Keratinocyte (primary cell): ENCODE measurements around the gene TNC. TPM values are rescaled to one million over a fixed set of nuclear protein-coding genes. Genes with fewer than 3 reads are reported as not detected.
A peak's percentile ranks its signal among the peaks of the same experiment; 100 is the strongest.

Experiments used
- DNase-seq: peaks from one replicate; pipeline ENCODE4 v3.0.0-alpha.2; 2011; ENCODE audit warnings: low read depth, missing footprints, low spot score
- FAIRE-seq: peaks from 2 replicates; lab custom pipeline; 2011; peaks lifted over from hg19 to GRCh38; lab: Jason Lieb, UNC
- H2AFZ ChIP-seq: 2 replicates; pipeline ENCODE4 v1.6.0; 2012; ENCODE audit warnings: low read length, control low read depth, inconsistent platforms; ENCODE audit not compliant: control insufficient read depth
- H3K27ac ChIP-seq: 2 replicates; pipeline ENCODE4 v1.5.1; 2011; ENCODE audit warnings: low read length; ENCODE audit not compliant: control insufficient read depth, insufficient read depth
- H3K27me3 ChIP-seq: 3 replicates; pipeline ENCODE4 v1.6.0; 2011; ENCODE audit warnings: low read length; ENCODE audit not compliant: control insufficient read depth, insufficient read depth; ENCODE audit errors: extremely low read depth
- H3K36me3 ChIP-seq, 2 experiments: 2 replicates in 1 of 2; 3 replicates in 1 of 2; pipeline ENCODE4 v1.5.1; 2011; ENCODE audit warnings: low read length in 2 of 2, mild to moderate bottlenecking in 1 of 2; ENCODE audit not compliant: control insufficient read depth in 2 of 2, insufficient read depth in 2 of 2; ENCODE audit errors: extremely low read depth in 1 of 2
- H3K4me1 ChIP-seq: 3 replicates; pipeline ENCODE4 v1.5.1; 2011; ENCODE audit warnings: low read length; ENCODE audit not compliant: control insufficient read depth, insufficient read depth; ENCODE audit errors: extremely low read depth
- H3K4me2 ChIP-seq: 3 replicates; pipeline ENCODE4 v1.6.0; 2011; ENCODE audit warnings: low read depth, low read length; ENCODE audit not compliant: control insufficient read depth, insufficient read depth; ENCODE audit errors: extremely low read depth
- H3K4me3 ChIP-seq, 3 experiments: fragments of 200-600 bp in 1 of 3; sonication (generic) in 1 of 3; 2 replicates in 2 of 3; 3 replicates in 1 of 3; pipeline ENCODE4 v1.5.1; 2011 to 2016; ENCODE audit warnings: low read length in 3 of 3, mild to moderate bottlenecking in 3 of 3, control low read depth in 2 of 3, inconsistent platforms in 1 of 3, low read depth in 1 of 3, mixed read lengths in 1 of 3, mixed run types in 1 of 3, moderate library complexity in 1 of 3; ENCODE audit not compliant: control insufficient read depth in 2 of 3, insufficient read depth in 2 of 3; ENCODE audit errors: extremely low read depth in 1 of 3
- H3K79me2 ChIP-seq: 2 replicates; pipeline ENCODE4 v1.6.0; 2012; ENCODE audit warnings: low read length; ENCODE audit not compliant: control insufficient read depth, insufficient read depth
- H3K9ac ChIP-seq: 3 replicates; pipeline ENCODE4 v1.6.0; 2011; ENCODE audit warnings: low read length; ENCODE audit not compliant: control insufficient read depth, insufficient read depth; ENCODE audit errors: extremely low read depth
- H3K9me1 ChIP-seq: 3 replicates; pipeline ENCODE4 v1.6.0; 2011; ENCODE audit warnings: low read length; ENCODE audit not compliant: control insufficient read depth, insufficient read depth; ENCODE audit errors: extremely low read depth
- H3K9me3 ChIP-seq: 2 replicates; pipeline ENCODE4 v1.5.1; 2012; ENCODE audit warnings: low read depth, low read length; ENCODE audit not compliant: control insufficient read depth
- H4K20me1 ChIP-seq: 3 replicates; pipeline ENCODE4 v1.6.0; 2011; ENCODE audit warnings: low read length; ENCODE audit not compliant: control insufficient read depth, insufficient read depth; ENCODE audit errors: extremely low read depth
- CTCF ChIP-seq, 3 experiments: IDR thresholded peaks in 1 of 3; conservative IDR thresholded peaks in 1 of 3; optimal IDR thresholded peaks in 1 of 3; 2 replicates in 2 of 3; 3 replicates in 1 of 3; pipeline versions ENCODE3 to v1.5.1; 2011; ENCODE audit warnings: low read length in 3 of 3, mild to moderate bottlenecking in 3 of 3, moderate library complexity in 2 of 3, control low read depth in 1 of 3, inconsistent platforms in 1 of 3; ENCODE audit not compliant: insufficient read depth in 2 of 3; ENCODE audit errors: extremely low read depth in 1 of 3
- EZH2 ChIP-seq: IDR thresholded peaks from one replicate; pipeline ENCODE4 v1.6.1; 2012; ENCODE audit warnings: inconsistent platforms, mild to moderate bottlenecking, low read length, moderate library complexity
- dilution Hi-C: fragments of 300-500 bp; cut with MboI; formaldehyde crosslinking; loops from one replicate; pipeline ENCODE4 v1.7.0; 2020; ENCODE audit warnings: low sequenced_read_pairs; ENCODE audit not compliant: extremely low pct_ligation_motif_present
- polyA plus RNA-seq, 5 experiments: library from polyadenylated mRNA; depleted of rRNA in 3 of 5; stranded (reverse) in 3 of 5; stranded (forward) in 1 of 5; unstranded in 1 of 5; fragments of >200 nt; gene quantifications; 1 replicate in 1 of 5; 2 replicates in 3 of 5; 3 replicates in 1 of 5; pipeline versions ENCODE4 v1.2.1 to v1.2.3, GENCODE V29; 2011 to 2012; ENCODE audit warnings: missing spikeins in 2 of 5, low read depth in 1 of 5, low replicate concordance in 1 of 5

The TNC gene
- polyA plus RNA-seq, 1 donor (not counting 4 experiments of a cell fraction or from before 2014, with no cell fraction given), result 58.7 TPM

- no peak overlapping the region for H3K4me2 ChIP-seq
- H3K9ac ChIP-seq, result no peak overlapping the region
- FAIRE-seq (peak; percentile 56), DNase-seq (no peak)
- no peaks in the 10 kb centered on the region for H3K9me1 ChIP-seq
- peaks cover 4% of the 10 kb centered on the region for H3K9me3 ChIP-seq
- H3K36me3 ChIP-seq, result no peaks in the 10 kb centered on the region
- H2AFZ ChIP-seq, result no peak overlapping the region
- no peaks in the 10 kb centered on the region for H3K79me2 ChIP-seq
- dilution Hi-C loops, result no loop called here
- H3K4me1 ChIP-seq, result peaks cover 14% of the 10 kb centered on the region
- H3K27ac ChIP-seq, result no peak overlapping the region
- H3K27me3 ChIP-seq, result no peaks in the 10 kb centered on the region
- no peaks in the 10 kb centered on the region for H4K20me1 ChIP-seq
- H3K4me3 ChIP-seq, result no peak overlapping the region
- TF ChIP-seq EZH2, result no peak
- no peak for TF ChIP-seq CTCF (optimal IDR thresholded peaks at IDR 0.05 in 1 of 3, IDR thresholded peaks at IDR 0.05 in 1 of 3, conservative IDR thresholded peaks at IDR 0.05 in 1 of 3; ENCODE audit: extremely low read depth in 1 of 3, insufficient read depth in 2 of 3, low read length in 3 of 3)
Observed at GRCh38 chr9:115141612-115142011, 23.7 kb upstream of the TNC start.

GRCh38 chr9:115138151-115138550, 20.2 kb upstream of the TNC start:
- H3K36me3 ChIP-seq, result no peaks in the 10 kb centered on the region
- dilution Hi-C loops, result no loop called here
- H3K4me1 ChIP-seq, result peaks cover 8% of the 10 kb centered on the region
- H3K79me2 ChIP-seq, result no peaks in the 10 kb centered on the region
- no peak overlapping the region for H3K27ac ChIP-seq
- DNase-seq, result no peak
- no peak overlapping the region for H3K4me2 ChIP-seq
- H3K9me1 ChIP-seq, result no peaks in the 10 kb centered on the region
- FAIRE-seq, result peak; percentile 76
- no peak overlapping the region for H3K9ac ChIP-seq
- TF ChIP-seq EZH2 (no peak), CTCF (optimal IDR thresholded peaks at IDR 0.05 in 1 of 3, IDR thresholded peaks at IDR 0.05 in 1 of 3, conservative IDR thresholded peaks at IDR 0.05 in 1 of 3; ENCODE audit: extremely low read depth in 1 of 3, insufficient read depth in 2 of 3, low read length in 3 of 3) (no peak)
- no peak overlapping the region for H3K4me3 ChIP-seq
- peaks cover 4% of the 10 kb centered on the region for H3K9me3 ChIP-seq
- H3K27me3 ChIP-seq, result no peaks in the 10 kb centered on the region
- no peak overlapping the region for H2AFZ ChIP-seq
- H4K20me1 ChIP-seq, result no peaks in the 10 kb centered on the region
